C4-2B (cell line): ENCODE measurements around the gene OR52I2.

Source experiments
- ZFX ChIP-seq: fragments of 450-650 bp; IDR thresholded peaks from 2 replicates; pipeline ENCODE4 v1.6.1; 2017
- TF ChIP-seq, protein P1 (sequence below): fragments of 450-650 bp; conservative IDR thresholded peaks from 2 replicates; pipeline ENCODE4 v1.5.1; 2017; ENCODE audit warnings: mild to moderate bottlenecking

DNA sequence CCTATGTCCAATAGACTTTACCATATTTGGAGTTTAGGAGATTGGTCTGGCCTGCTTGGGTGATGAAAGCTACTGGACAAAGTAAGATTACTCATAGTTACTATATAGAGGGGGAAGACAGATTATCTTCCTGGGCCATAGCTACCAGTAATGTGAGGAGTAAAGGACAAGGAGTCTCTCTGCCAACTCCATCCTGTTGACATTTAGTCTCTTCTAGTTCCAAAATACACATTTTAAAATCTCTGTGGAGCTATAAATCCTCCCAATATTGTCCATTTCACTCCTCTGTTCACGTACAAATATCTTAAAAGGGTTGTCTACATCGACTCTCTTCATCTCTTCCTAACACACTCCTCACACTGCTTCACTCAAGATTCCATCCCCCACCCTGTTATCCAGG lies 54.6 kb downstream of the OR52I2 start:
- TF ChIP-seq, protein P1, sequence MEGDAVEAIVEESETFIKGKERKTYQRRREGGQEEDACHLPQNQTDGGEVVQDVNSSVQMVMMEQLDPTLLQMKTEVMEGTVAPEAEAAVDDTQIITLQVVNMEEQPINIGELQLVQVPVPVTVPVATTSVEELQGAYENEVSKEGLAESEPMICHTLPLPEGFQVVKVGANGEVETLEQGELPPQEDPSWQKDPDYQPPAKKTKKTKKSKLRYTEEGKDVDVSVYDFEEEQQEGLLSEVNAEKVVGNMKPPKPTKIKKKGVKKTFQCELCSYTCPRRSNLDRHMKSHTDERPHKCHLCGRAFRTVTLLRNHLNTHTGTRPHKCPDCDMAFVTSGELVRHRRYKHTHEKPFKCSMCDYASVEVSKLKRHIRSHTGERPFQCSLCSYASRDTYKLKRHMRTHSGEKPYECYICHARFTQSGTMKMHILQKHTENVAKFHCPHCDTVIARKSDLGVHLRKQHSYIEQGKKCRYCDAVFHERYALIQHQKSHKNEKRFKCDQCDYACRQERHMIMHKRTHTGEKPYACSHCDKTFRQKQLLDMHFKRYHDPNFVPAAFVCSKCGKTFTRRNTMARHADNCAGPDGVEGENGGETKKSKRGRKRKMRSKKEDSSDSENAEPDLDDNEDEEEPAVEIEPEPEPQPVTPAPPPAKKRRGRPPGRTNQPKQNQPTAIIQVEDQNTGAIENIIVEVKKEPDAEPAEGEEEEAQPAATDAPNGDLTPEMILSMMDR, result no peak
- no peak for TF ChIP-seq ZFX
